Activated CD4-positive, alpha-beta T cell treated with anti-CD3 and anti-CD28 coated beads, Interleukin-2, amount 10 ng/mL, durations not matched to agents 24 days and 14 days (primary cell): ENCODE results near the gene NLRP9. TPM values are rescaled to one million over a fixed set of nuclear protein-coding genes. Genes with fewer than 3 reads are reported as not detected.

ENCODE experiments used
- DNase-seq: peaks from one replicate; pipeline ENCODE4 v3.0.0; 2022
- H3K27ac Mint-ChIP-seq: one replicate; pipeline ENCODE4 v1.8.0; 2022; ENCODE audit warnings: mild to moderate bottlenecking, mixed read lengths
- H3K27me3 Mint-ChIP-seq: one replicate; pipeline ENCODE4 v1.8.0; 2022; ENCODE audit warnings: mixed read lengths
- H3K36me3 Mint-ChIP-seq: one replicate; pipeline ENCODE4 v1.8.0; 2022; ENCODE audit warnings: low read depth, mild to moderate bottlenecking, mixed read lengths
- H3K4me1 Mint-ChIP-seq: one replicate; pipeline ENCODE4 v1.8.0; 2021; ENCODE audit warnings: mixed read lengths
- H3K4me3 Mint-ChIP-seq: one replicate; pipeline ENCODE4 v1.8.0; 2022; ENCODE audit warnings: mild to moderate bottlenecking, moderate library complexity, mixed read lengths
- H3K9me3 Mint-ChIP-seq: one replicate; pipeline ENCODE4 v1.8.0; 2021; ENCODE audit warnings: mixed read lengths
- intact Hi-C: fragments of 100-400 bp; cut with micrococcal nuclease; formaldehyde crosslinking; loops from one replicate; pipeline ENCODE4 v1.15.1; 2023
- total RNA-seq: library from RNA; stranded (reverse); gene quantifications from 2 replicates; pipeline ENCODE4 v1.2.3, GENCODE V29; 2022

The NLRP9 gene
- total RNA-seq, 1 donor from 2014 or later = not detected

- intact Hi-C loops = no loop called here
- H3K27ac Mint-ChIP-seq = no peak overlapping the region
- no peak overlapping the region for H3K4me3 Mint-ChIP-seq
- H3K27me3 Mint-ChIP-seq = no peaks in the 10 kb centered on the region
- H3K4me1 Mint-ChIP-seq = no peaks in the 10 kb centered on the region
- no peak for DNase-seq
- no peaks in the 10 kb centered on the region for H3K9me3 Mint-ChIP-seq
- H3K36me3 Mint-ChIP-seq = peaks cover 39% of the 10 kb centered on the region
Observed at GRCh38 chr19:55688422-55689218, 49.6 kb downstream of the NLRP9 start.

GRCh38 chr19:55687281-55688201 is 50.7 kb downstream of the NLRP9 start:
- no peak for DNase-seq
- Mint-ChIP-seq H3K27me3 (no peaks in the 10 kb centered on the region), H3K9me3 (no peaks in the 10 kb centered on the region), H3K36me3 (peaks cover 37% of the 10 kb centered on the region), H3K4me1 (no peaks in the 10 kb centered on the region), H3K4me3 (no peak overlapping the region), H3K27ac (peak overlapping the region; percentile 9)
- intact Hi-C loops = no loop called here

DNA sequence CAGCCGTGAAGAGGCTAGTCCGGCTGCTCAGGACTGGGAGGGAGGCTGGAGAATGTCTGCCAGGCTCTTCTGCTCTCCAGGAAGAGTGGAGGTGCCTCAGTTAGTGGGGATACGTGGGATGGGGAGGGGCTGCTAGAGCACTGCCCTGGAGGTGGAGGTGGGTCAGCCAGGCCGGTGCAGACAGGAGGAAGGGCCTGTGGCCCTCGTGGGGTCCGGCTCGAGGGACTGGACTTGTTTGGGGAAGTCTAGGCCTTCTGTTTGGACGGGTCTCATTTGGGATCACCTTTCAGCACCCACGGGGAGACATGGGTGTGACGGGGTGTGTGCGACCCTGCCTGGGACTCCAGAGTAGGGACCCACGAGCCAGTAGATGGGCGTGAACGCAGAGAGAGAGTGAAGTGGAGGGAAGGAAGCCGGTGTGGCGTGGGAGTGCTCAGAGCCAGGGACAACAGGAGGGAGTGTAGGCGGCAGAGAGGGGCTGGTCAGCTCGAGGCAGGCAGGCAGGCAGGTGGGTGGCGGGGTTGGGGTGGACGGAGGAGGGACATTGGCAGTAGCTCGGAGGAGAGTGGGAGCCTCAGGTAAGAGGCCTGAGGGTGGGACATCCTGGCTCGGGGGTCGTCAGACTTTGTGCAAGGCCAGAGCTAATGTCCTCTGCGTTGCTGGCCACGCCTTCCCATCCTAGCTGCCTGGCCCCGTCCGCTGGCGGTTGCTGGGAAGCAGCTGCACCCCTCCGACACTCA is 51.7 kb downstream of the NLRP9 start:
- no peaks in the 10 kb centered on the region for H3K27me3 Mint-ChIP-seq
- H3K36me3 Mint-ChIP-seq = peaks cover 37% of the 10 kb centered on the region
- H3K27ac Mint-ChIP-seq = no peak overlapping the region
- no peak for DNase-seq
- no peaks in the 10 kb centered on the region for H3K4me1 Mint-ChIP-seq
- no peaks in the 10 kb centered on the region for H3K9me3 Mint-ChIP-seq
- H3K4me3 Mint-ChIP-seq = no peak overlapping the region
- intact Hi-C loops = no loop called here

DNA sequence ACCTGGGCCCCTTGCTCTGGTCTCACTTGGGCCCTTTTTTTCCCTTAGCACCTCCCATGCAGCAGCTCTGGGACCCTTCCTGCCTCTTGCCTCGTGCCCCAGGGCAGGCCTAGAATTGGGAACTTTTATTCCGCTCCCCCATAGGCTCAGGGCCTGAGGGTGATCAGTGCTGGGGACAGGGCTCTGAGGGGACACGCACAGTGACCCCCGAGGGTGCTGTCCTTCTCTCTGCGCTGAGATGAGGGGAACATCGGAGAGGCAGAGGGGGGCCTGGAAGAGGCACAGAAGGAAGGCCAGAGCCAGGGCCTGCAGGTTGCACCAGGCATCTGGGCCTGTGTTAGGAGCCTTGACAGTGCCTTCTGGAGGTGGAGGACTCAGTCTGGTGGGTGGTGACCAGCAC is 52.4 kb downstream of the NLRP9 start:
- Mint-ChIP-seq H3K36me3 (peaks cover 33% of the 10 kb centered on the region), H3K27me3 (no peaks in the 10 kb centered on the region), H3K27ac (no peak overlapping the region), H3K9me3 (no peaks in the 10 kb centered on the region), H3K4me3 (no peak overlapping the region), H3K4me1 (no peaks in the 10 kb centered on the region)
- DNase-seq = no peak
- intact Hi-C loops = no loop called here

DNA sequence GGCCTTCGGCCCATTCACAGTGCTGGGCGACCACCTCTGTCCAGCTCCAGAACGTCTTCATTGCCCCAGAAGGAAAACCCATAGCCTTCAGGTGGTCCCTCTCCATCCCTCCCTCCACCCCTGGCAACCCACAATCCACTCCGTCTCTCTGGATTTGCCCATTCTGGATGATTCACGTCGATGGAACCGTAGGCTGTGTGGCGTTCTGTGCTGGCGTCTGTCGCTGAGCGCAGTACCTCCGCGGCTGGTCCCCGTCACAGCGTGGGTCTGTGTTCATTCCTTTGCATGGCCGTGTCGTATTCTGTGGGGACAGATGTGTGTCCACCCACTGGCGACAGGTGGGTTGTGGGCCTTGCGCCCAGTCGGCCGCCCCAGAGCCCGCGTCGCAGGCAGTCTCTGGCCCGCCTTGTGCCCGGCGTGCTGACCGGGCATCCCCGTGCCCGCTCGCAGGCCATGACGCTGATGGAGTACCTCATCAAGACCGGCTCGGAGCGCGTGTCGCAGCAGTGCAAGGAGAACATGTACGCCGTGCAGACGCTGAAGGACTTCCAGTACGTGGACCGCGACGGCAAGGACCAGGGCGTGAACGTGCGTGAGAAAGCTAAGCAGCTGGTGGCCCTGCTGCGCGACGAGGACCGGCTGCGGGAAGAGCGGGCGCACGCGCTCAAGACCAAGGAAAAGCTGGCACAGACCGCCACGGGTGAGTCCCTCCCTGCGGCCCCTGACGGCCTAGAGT is 53.1 kb downstream of the NLRP9 start:
- Mint-ChIP-seq H3K4me3 (no peak overlapping the region), H3K9me3 (no peaks in the 10 kb centered on the region), H3K27ac (no peak overlapping the region), H3K36me3 (peaks cover 34% of the 10 kb centered on the region), H3K4me1 (peaks cover 1% of the 10 kb centered on the region), H3K27me3 (no peaks in the 10 kb centered on the region)
- intact Hi-C loops = no loop called here
- DNase-seq = no peak

DNA sequence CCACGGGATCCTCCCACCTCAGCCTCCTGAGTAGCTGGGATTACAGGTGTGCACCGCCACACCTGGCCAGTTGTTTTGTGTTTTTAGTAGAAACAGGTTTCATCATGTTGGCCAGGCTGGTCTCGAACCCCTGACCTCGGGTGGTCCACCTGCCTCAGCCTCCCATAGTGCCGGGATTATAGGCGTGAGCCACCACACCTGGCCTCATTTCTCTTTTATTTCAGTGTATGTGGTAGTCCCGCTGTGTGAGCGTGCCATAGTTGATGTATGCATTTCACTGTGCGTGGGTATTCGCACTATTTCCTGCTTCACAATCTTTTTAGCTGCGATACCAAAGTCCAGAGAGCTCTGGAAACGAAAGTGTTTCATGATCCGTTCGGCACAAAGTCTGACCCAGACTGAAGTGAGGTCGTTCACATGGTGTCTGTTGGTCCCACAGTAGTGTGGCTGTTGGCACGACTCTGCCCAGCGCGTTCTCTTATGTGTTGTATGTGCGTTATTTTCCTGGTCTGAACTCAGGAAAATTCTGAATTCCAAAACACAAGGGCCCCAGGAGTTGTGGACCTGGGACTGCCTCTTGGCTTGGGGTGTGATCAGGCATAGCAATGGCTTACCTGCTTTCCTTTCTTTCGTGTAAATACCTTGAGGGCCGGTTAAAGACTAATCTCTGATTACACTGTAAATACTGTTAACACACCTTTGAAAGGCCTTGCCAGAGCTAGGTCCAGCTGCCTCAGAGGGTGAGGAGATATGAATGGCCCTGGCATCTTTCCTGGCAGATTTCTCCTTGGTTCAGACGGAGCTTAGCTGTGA is 54.5 kb downstream of the NLRP9 start:
- Mint-ChIP-seq H3K4me1 (peaks cover 10% of the 10 kb centered on the region), H3K27ac (no peak overlapping the region), H3K36me3 (peaks cover 34% of the 10 kb centered on the region), H3K9me3 (no peaks in the 10 kb centered on the region), H3K27me3 (no peaks in the 10 kb centered on the region), H3K4me3 (no peak overlapping the region)
- intact Hi-C loops = no loop called here
- no peak for DNase-seq

DNA sequence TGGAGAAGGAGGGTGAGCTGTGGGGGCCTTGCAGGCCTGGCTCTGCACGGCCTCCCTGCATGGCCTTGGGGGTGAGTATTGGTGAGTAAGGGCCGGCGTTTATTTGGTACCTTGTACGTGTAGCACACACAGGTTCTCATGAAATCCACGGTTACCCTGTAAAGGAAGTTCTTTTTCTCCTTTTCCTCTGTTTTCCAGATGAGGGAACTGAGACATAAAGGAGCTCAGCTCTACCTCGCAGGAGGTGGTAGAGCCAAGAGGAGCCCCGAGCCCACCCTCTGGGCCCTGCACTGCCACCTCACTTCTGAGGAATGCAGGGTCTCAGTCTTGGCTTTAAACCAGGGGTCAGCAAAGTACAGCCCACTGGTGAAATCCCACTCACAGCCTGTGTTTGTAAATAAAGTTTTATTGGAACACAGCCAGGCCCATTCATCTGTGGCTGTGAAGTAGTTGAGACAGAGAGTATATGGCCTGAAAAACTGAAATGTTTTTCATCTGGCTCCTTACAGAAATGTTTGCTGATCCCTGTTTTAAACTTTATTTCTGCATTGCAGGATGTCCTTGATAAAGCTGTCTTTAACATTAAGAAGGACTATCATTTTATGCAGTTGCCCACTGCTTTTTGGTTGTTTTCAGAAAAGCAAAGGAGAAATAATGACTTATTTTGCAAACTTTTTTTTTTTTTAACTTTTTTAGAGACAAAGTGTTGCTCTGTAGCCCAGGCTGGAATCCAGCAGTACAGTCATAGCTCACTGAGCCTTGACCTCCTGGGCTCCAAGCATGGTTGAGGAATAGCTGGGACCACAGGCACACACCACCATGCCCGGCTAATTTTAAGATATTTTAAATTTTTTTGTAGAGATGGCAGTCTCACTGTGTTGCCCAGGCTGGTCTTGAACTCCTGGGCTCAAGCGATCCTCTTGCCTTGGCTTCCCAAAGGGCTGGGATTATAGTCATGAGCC is 56.8 kb downstream of the NLRP9 start:
- H3K27me3 Mint-ChIP-seq = no peaks in the 10 kb centered on the region
- intact Hi-C loops = no loop called here
- H3K4me3 Mint-ChIP-seq = no peak overlapping the region
- H3K36me3 Mint-ChIP-seq = peaks cover 44% of the 10 kb centered on the region
- DNase-seq = no peak
- no peak overlapping the region for H3K27ac Mint-ChIP-seq
- no peaks in the 10 kb centered on the region for H3K9me3 Mint-ChIP-seq
- H3K4me1 Mint-ChIP-seq = peaks cover 27% of the 10 kb centered on the region

GRCh38 chr19:55680339-55681130 is 57.7 kb downstream of the NLRP9 start:
- Mint-ChIP-seq H3K27me3 (no peaks in the 10 kb centered on the region), H3K4me1 (peaks cover 33% of the 10 kb centered on the region), H3K36me3 (peaks cover 39% of the 10 kb centered on the region), H3K4me3 (no peak overlapping the region), H3K27ac (no peak overlapping the region), H3K9me3 (no peaks in the 10 kb centered on the region)
- intact Hi-C loops = no loop called here
- no peak for DNase-seq

DNA sequence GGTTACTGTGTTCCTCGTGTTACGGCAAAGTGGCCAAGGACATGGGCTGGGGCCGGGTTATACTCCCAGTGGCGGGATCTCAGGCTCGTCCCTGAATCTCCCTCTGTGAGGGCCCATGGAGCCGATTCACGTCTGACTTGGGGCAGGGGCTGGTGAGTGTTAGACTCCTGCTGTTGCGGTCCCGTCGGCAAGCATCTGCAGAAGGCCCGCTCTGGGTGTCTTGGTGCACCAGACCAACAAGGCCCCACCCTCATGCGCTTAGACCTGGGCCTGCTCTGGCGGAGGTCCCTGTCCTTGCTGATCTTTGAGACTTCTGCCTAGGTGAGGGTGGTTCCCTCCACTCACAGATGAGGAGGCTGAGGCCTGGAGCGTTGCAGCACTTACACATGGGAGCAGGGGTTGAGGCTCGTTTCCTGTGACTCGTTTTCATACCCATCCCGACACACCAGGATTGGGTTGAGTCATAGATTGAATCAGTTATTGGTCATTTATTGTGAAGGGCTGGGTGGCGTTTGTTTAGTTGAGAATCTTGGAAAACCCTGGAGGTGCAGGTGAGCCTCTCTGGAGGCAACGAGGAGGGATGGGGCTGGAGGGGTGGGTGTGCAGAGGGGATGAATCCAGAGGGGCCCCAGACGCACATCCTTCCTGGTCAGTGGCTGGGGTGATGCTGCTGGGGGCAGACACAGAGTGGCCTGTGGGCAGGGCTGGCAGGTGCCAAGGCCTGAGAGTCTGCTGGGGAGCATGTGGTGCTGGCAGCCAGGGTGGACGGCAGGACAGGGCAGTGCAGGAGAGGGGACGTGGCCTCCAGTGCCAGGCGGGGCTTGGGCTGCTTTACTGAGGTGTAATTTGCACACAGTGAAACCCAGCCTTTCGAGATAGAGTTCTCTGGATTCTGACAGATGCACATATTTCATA is 58.6 kb downstream of the NLRP9 start:
- intact Hi-C loops = no loop called here
- H3K27me3 Mint-ChIP-seq = no peaks in the 10 kb centered on the region
- no peak for DNase-seq
- H3K4me3 Mint-ChIP-seq = no peak overlapping the region
- peaks cover 35% of the 10 kb centered on the region for H3K4me1 Mint-ChIP-seq
- H3K9me3 Mint-ChIP-seq = no peaks in the 10 kb centered on the region
- H3K36me3 Mint-ChIP-seq = peaks cover 36% of the 10 kb centered on the region
- H3K27ac Mint-ChIP-seq = peak overlapping the region; percentile 64

DNA sequence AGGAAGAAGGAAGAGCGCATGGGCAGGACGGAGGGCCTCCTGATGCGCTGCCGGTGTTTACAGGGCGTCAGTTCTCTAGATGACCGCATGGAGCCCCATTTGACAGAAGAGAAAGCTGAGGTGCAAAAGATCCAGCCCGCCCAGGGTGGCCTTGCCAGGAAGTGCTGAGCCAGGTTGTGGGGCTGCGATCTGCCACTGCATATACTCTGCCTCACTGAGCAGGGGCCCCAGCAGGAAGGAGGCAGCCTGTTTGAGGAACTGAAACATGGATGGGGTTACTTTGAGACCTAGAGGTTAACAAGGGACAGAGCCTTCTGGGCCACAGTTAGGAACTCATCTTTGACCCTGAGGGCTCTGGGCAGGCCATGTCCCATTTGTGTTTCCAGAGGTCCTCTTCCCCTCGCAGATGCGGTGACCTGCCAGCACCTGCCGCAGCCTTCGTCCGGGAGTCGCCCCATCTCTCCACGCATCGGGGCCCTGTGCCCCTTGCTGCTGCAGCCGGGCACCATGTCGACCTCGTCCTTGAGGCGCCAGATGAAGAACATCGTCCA is 60.0 kb downstream of the NLRP9 start:
- Mint-ChIP-seq H3K4me1 (peaks cover 42% of the 10 kb centered on the region), H3K36me3 (peaks cover 34% of the 10 kb centered on the region)

More for the DNA sequence above, 60.0 kb downstream of the NLRP9 start:
- no peaks in the 10 kb centered on the region for H3K27me3 Mint-ChIP-seq
- no peak for DNase-seq
- H3K27ac Mint-ChIP-seq = peak overlapping the region; percentile 1
- H3K4me3 Mint-ChIP-seq = no peak overlapping the region
- no peaks in the 10 kb centered on the region for H3K9me3 Mint-ChIP-seq
- intact Hi-C loops = no loop called here
